Motor neuron (in vitro differentiated cells): Measurements from ENCODE around the gene PRPF40B. TPM values are rescaled to one million over a fixed set of nuclear protein-coding genes. Genes with fewer than 3 reads are reported as not detected.
A peak's percentile ranks its signal among the peaks of the same experiment; 100 is the strongest.

Source experiments
- ATAC-seq, 8 experiments: fragments of 200-7000 bp; cut with Tn5 transposase; replicated peaks in 6 of 8; 2 replicates each; pipeline ENCODE4 v1.8.0; 2021; ENCODE audit warnings: mild to moderate bottlenecking in 8 of 8, moderate library complexity in 8 of 8
- H3K27ac ChIP-seq, 2 donors: fragments of 250-450 bp; sonication (Bioruptor Pico); 2 replicates each; pipeline ENCODE4 v1.9.0; 2021; ENCODE audit warnings: antibody characterized with exemption in 2 of 2, mild to moderate bottlenecking in 2 of 2, moderate library complexity in 1 of 2
- H3K4me1 ChIP-seq, 2 donors: fragments of 250-450 bp; sonication (Bioruptor Pico); replicated peaks in 1 of 2; 2 replicates each; pipeline ENCODE4 v1.6.1; 2021; ENCODE audit warnings: antibody characterized with exemption in 2 of 2, mild to moderate bottlenecking in 2 of 2, moderate library complexity in 1 of 2
- H3K4me3 ChIP-seq, 5 donors: fragments of 250-450 bp; sonication (Bioruptor Pico); 2 replicates each; pipeline ENCODE4 v1.9.0; 2021; ENCODE audit warnings: antibody characterized with exemption in 5 of 5, mild to moderate bottlenecking in 5 of 5, moderate library complexity in 4 of 5
- WGBS, 10 experiments: fragments of 450-650 bp; shearing (Covaris generic); methylation state at CpG; one replicate each; pipeline ENCODE4 v1.0.0; 2022; 5-methylcytosine and 5-hydroxymethylcytosine counted together
- in situ Hi-C, 9 experiments: fragments of 400-800 bp; cut with MboI; loops; one replicate each; pipeline ENCODE4 v1.15.0; 2021; ENCODE audit warnings: low sequenced_read_pairs in 9 of 9, low pct_unique_long_range_greater_than_20kb in 2 of 9; ENCODE audit not compliant: unreplicated experiment in 9 of 9
- total RNA-seq, 8 experiments: library from RNA; unstranded; fragments of 300-600 nt; gene quantifications; 2 replicates each; pipeline versions ENCODE4 v1.2.3 to v1.2.4, GENCODE V29; 2022

Gene PRPF40B
- total RNA-seq, 8 experiments from 2014 or later: 8.0 to 27.5 (median 20.1) TPM

DNA sequence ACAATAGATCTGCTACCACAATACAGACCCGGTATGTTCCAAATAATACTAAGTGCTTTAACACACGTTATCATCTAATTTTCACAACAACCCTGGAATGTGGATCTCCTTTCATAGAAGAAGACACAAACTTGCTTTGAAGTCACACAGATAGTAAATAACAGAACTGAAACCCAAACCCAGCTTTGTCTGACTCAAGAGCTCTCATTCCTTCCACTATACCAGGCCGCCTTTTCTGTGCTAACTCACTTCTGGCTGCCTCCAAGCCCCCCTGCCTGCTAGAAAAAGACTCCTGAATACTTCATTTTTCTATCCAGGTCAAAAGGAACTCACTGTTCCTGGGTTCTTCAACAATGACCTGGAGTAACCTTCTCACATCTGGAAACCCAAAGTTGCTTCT is 37.8 kb downstream of the PRPF40B start:
- in situ Hi-C loops: no loop called here
- WGBS, 10 experiments: 84 to 100% (median 93%) methylated on average over 1 to 3 of the region's 3 CpGs; no CpG with 5 or more reads in 1 of the 10 experiments
- no peak overlapping the region for H3K4me3 ChIP-seq
- no peak overlapping the region for H3K27ac ChIP-seq
- ATAC-seq: no peak
- H3K4me1 ChIP-seq: no peaks in the 10 kb centered on the region

DNA sequence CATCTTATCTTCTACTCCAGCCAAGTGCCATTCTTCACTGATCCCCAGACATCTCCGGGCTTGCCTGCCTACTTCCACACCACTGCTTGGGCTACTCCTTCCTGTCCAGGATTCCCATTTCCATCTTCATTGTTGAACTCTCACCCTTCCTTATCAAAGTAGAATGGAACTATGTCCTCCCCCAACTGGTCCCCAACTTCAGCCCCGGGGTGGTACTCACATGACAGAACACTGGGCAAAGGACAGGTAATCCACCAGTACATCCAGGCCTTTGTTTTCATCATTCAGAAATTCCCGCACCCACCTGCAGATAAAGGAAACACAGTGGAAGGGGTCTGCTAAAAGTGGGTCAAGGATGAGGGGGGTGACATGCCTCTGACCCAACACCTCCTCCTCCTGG is 38.4 kb downstream of the PRPF40B start:
- ATAC-seq: no peak
- in situ Hi-C loops: no loop called here
- Histone ChIP-seq H3K27ac (no peak overlapping the region), H3K4me1 (no peaks in the 10 kb centered on the region), H3K4me3 (no peak overlapping the region)
- WGBS, 10 experiments: 86 to 100% (median 92%) methylated on average over 1 to 2 of the region's 3 CpGs; no CpG with 5 or more reads in 5 of the 10 experiments

DNA sequence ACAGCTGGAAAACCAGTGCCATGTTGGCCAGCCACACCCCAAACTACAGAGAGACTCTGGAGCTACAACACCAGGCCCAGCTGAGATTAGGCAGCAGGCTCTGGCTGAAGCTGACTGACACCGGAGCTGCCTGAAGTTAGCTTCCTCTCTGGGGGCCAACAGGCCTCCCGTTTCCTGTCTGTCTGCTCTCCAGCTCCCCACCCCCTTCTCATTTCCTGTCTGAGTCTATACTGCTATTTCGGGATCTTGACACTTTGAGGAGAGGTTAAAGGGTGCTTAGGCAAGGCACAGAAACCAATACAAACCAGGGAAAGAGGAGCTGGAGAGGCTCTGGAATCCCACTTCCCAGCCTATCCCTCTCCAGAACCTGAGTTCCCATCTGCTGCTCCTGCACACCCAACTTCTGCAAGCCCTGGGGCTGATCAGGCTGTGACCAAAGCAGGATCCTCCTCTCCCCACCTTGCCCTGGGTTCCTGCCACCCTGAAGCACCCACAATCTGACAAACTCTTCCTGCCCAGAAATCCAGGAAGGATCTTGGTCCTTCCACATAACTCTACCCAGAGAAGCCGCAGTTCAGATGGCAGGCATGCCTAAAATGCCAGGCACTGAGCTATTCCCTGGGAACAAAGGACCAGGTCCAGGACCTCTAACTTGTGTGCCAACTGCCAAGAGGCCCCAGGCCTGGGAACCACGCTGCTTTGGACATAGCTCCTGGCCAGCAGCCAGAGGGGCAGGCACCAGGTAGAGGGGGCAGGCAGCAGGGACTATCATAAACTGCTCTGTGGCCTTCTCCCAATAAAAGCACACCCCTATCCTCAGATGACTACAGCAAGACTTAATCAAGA is 39.9 kb downstream of the PRPF40B start:
- Histone ChIP-seq H3K4me1 (no peaks in the 10 kb centered on the region), H3K4me3 (no peak overlapping the region), H3K27ac (no peak overlapping the region)
- in situ Hi-C loops: no loop called here
- peak in 4 of 8 experiments; percentile 11 to 81 (median 50) for ATAC-seq
- 0 to 100% (median 64%) methylated on average over 1 to 5 of the region's 5 CpGs; no CpG with 5 or more reads in 3 of the 10 experiments for WGBS, 10 experiments

DNA sequence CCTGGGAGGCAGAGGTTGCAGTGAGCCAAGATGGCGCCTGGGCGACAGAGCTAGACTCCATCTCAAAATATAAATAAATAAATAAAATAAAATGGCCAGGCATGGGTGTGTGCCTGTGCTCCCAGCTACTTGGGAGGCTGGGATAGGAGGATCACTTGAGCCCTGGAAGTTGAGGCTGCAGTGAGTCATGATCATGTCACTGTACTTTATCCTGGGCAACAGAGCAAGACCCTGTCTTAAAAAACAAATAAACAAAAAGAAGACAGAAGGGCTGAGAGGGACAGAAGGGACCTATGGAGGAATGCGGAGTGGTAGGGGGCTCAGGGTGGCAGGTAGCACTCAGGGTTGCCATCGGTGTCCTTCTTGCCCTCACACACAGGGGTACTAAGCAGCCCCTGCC is 40.8 kb downstream of the PRPF40B start:
- no peak overlapping the region for H3K27ac ChIP-seq
- 83 to 100% (median 97%) methylated on average over 1 to 2 of the region's 4 CpGs; no CpG with 5 or more reads in 2 of the 10 experiments for WGBS, 10 experiments
- in situ Hi-C loops: no loop called here
- H3K4me1 ChIP-seq: no peaks in the 10 kb centered on the region
- ATAC-seq: no peak
- H3K4me3 ChIP-seq: no peak overlapping the region

DNA sequence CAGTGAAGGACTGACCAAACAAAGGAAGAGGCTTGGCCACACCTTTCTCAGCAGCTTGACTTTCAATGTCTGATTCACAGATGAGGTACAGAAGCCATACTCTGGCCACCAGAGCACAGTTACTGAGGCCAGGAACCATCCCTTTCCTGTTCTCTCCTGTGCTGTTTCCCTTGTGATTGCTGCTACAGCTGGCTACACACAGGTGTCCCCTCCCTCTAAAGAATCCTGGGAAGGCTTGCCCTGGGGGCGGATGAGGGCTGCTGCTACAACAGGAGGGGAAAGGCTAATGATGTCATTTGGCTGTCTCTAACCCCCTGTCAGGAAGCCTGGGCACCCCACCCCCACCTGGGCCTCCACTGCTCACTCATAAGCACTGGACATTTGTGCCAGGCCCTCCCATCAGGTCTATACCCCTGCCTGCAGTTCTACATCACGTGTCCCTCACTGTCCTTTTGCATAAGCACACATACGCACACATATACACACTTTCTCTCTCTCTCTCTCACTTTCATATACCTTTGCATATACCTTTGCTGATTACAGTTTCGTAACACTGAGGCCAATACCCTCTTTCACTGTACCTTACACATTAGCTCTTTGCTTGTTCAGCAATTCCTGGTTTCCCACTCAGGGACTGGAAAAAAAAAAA is 41.4 kb downstream of the PRPF40B start:
- 50 to 100% (median 93%) methylated on average over 1 to 4 of the region's 4 CpGs; no CpG with 5 or more reads in 2 of the 10 experiments for WGBS, 10 experiments
- ATAC-seq: peak in 2 of 8 experiments; percentile 17 to 27
- Histone ChIP-seq H3K4me1 (no peaks in the 10 kb centered on the region), H3K27ac (no peak overlapping the region), H3K4me3 (no peak overlapping the region)
- in situ Hi-C loops: no loop called here

DNA sequence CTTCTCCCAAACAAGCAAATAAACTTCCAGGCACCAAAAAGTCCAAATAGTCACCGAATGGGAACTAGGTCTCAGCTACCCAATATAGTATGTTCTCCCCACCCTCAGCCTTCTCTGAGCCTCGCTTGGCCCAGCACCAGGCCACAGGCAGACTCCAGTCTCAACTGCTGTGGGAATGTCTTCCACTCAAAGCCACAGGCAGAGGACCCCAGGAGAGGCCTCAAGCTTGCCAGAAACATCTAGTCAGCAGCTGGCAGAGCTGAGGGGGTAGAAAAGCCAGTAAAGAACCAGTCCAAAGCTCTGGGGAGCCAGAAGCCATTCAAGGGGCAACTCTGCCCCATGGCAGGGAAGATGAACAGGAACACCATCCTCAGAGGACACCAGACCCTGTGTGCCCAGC is 42.0 kb downstream of the PRPF40B start:
- H3K4me1 ChIP-seq: no peaks in the 10 kb centered on the region
- H3K4me3 ChIP-seq: no peak overlapping the region
- in situ Hi-C loops: no loop called here
- WGBS, 10 experiments: 67 to 100% (median 83%) methylated on average over 1 to 2 of the region's 2 CpGs; no CpG with 5 or more reads in 3 of the 10 experiments
- no peak overlapping the region for H3K27ac ChIP-seq
- ATAC-seq: no peak

GRCh38 chr12:49666176-49666575 is 42.8 kb downstream of the PRPF40B start:
- 71 to 100% (median 84%) methylated on average over 2 to 4 of the region's 4 CpGs; no CpG with 5 or more reads in 3 of the 10 experiments for WGBS, 10 experiments
- H3K27ac ChIP-seq: no peak overlapping the region
- no peak for ATAC-seq
- H3K4me3 ChIP-seq: no peak overlapping the region
- in situ Hi-C loops: no loop called here
- H3K4me1 ChIP-seq: no peaks in the 10 kb centered on the region

DNA sequence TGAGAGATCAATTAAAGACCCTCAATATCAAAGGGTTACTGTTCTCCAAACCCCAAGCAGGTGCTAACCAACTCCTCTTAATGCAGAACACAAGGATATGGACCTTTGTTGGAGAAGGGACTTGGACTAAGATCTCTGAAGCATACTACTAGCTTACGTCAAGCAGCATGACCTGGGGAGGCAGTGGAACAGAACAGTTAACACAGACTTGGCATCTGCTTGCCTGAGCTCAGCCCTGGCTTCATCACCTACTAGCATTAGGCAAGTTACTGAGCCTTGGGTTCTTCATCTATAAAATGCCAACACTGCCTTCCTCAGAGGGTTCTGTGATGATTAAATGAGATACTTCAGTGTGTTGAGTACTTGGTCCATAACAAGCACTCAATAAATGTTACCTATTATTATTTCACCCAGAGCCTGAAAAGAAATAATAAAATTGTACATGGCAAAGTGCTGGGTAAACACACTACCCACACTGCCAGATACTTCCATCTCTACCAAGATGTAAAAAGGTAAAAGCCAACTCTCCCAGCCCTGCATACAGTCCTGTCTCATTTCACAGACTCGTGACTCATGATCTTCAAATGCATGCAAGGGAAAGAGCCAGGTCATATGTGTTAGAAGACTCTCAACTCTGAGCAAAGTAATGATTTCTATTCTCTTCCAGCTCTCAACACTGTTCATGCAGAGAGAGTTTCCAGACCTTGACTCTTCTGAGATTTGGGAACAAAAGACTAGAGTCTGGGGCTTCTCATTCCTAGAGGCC is 44.1 kb downstream of the PRPF40B start:
- peak in 2 of 8 experiments; percentile 85 to 90 for ATAC-seq
- no peak overlapping the region for H3K27ac ChIP-seq
- in situ Hi-C loops: no loop called here
- H3K4me1 ChIP-seq: peaks cover 0 to 7% of the 10 kb centered on the region in 2 donors
- H3K4me3 ChIP-seq: no peak overlapping the region
- 44 to 100% (median 97%) methylated on average over 1 to 2 of the region's 2 CpGs for WGBS, 10 experiments

- 90 to 100% (median 96%) methylated on average over 1 to 4 of the region's 4 CpGs; no CpG with 5 or more reads in 4 of the 10 experiments for WGBS, 10 experiments
- H3K4me1 ChIP-seq: peaks cover 20 to 28% of the 10 kb centered on the region in 2 donors
- no peak overlapping the region for H3K4me3 ChIP-seq
- no peak overlapping the region for H3K27ac ChIP-seq
- in situ Hi-C loops: no loop called here
- ATAC-seq: no peak
Measured at GRCh38 chr12:49669796-49670195, 46.4 kb downstream of the PRPF40B start.

DNA sequence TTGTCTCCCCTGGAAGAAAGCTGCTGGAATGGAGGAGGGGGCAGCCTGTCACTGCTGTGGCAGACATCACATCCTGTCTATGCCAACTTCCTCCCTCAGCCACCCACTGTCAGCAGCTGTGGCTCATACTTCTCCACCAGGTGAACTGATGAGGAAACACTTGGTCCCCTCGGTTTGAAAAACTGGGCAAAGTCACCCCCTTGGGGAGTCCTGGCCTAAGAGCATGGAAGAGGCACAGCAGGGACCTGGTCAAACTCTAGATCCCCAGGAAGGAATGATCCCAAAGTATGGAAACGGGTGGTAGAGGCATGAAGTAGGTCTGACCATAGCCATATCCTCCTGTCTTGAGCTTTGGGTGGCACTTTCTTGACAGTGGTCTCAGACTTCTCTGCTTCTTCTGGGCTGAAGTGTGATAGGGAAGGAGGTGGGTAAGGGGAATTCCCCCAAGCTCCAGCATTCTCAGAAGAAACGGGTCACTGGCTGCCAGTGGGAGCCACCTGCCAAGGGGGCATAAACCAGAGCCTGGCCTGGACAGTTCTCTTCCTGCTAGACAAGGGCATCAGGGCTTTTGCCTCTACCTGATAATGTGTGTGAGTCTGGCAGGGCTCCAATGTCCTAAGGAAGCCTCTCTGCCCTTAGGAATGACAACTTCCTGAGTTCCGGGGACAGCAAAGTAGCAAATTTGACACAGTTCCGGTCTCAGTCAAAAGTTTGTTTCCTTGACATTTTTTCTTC is 47.8 kb downstream of the PRPF40B start:
- WGBS, 10 experiments: 57 to 100% (median 98%) methylated on average over 1 to 5 of the region's 5 CpGs; no CpG with 5 or more reads in 2 of the 10 experiments
- Histone ChIP-seq H3K4me3 (no peak overlapping the region), H3K4me1 (peaks cover 20 to 30% of the 10 kb centered on the region in 2 donors), H3K27ac (no peak overlapping the region)
- in situ Hi-C loops: no loop called here
- ATAC-seq: no peak

- 62 to 100% (median 83%) methylated on average over 1 to 4 of the region's 5 CpGs; no CpG with 5 or more reads in 2 of the 10 experiments for WGBS, 10 experiments
- Histone ChIP-seq H3K4me3 (no peak overlapping the region), H3K4me1 (peaks cover 20 to 30% of the 10 kb centered on the region in 2 donors), H3K27ac (peak overlapping the region; percentile 54 to 86)
- in situ Hi-C loops: no loop called here
- no peak for ATAC-seq
Measured at GRCh38 chr12:49672301-49673217, 49.2 kb downstream of the PRPF40B start.
